ENCODE measurements around the gene HSCB.

DNA sequence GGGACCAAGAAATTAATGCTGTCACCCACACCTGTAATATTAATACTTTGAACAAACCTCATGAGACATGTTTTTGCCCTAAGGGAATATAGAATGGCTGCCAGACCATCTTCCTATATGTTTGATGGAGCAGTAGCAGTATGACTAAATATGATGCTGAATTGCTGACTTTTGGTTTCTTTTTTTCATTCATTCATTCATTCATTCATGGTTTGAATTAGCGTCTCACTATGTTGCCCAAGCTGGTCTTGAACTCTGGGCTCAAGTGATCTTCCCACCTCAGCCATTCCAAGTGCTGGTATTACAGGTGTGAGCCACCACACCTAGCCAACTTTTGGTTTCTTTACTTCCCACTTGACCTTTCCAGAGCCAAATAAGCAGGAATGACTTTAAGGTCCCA, 38.5 kb downstream of the HSCB start:
- TF ChIP-seq, protein P1, sequence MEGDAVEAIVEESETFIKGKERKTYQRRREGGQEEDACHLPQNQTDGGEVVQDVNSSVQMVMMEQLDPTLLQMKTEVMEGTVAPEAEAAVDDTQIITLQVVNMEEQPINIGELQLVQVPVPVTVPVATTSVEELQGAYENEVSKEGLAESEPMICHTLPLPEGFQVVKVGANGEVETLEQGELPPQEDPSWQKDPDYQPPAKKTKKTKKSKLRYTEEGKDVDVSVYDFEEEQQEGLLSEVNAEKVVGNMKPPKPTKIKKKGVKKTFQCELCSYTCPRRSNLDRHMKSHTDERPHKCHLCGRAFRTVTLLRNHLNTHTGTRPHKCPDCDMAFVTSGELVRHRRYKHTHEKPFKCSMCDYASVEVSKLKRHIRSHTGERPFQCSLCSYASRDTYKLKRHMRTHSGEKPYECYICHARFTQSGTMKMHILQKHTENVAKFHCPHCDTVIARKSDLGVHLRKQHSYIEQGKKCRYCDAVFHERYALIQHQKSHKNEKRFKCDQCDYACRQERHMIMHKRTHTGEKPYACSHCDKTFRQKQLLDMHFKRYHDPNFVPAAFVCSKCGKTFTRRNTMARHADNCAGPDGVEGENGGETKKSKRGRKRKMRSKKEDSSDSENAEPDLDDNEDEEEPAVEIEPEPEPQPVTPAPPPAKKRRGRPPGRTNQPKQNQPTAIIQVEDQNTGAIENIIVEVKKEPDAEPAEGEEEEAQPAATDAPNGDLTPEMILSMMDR (conservative IDR thresholded peaks at IDR 0.05 in 1 of 2, IDR thresholded peaks at IDR 0.05 in 1 of 2; ENCODE audit: low read depth in 1 of 2, low read length in 2 of 2), result no peak
- no peak for TF ChIP-seq EZH2 (IDR thresholded peaks at IDR 0.05; ENCODE audit: low read length, missing control alignments)

All from fibroblast of lung (primary cell).